Measurements from ENCODE around the gene LRRN3.

LRRN3 gene

DNA sequence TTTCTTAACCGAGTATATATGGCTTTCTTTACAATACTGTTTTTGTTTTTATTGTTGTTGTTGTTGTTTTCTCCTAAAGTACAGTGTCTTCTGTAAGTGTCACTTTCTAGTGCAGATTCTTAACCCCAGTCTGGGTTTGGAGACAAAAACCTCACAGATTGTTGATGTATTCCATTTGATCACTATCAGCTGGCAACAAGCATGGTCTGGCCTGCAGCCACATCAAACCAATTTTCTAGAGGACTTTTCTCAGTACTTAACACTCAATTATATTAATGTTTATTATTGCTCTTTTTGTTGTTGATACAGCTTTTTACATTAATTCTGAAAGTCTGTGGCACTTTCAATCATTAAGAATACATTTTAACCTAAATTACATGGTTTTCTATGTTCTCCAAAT, 17.1 kb downstream of the LRRN3 start:
- no peak for DNase-seq

DNA sequence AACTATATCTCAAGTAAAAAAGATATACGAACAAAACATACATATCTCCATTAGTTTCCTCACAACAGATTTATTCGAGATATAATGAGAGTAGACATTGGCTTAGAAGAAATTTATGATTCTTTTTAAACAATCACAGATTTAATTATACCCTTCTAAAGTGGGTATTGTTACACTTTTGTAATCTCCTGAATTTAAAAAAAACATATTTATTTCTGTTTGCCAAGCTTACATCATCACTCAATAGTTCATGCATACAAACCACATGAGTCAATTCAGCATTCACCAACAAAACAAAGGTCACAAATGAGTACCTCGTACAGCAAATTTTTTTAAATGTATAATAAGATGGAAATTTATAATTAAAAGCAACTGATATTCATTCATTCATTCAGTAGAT, 17.6 kb downstream of the LRRN3 start:
- DNase-seq: no peak

DNA sequence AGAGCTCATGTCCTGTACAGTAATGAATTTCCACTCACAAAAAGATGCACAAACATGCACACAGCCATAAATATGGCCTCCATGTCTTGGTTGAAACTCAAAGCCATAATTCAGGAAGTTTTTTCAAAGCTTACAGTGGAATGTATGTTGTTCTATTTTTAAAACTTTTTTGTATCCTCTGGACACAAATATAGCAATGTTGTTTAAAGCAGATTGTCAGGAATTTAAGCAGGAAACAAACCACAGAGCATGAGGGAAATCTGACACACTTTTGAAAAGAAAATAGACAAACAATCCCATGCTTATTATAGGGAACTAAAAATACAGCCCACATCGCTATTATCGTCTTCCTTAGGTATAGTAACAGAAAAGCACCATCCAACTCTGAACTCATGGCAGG, 21.5 kb downstream of the LRRN3 start:
- DNase-seq: no peak

DNA sequence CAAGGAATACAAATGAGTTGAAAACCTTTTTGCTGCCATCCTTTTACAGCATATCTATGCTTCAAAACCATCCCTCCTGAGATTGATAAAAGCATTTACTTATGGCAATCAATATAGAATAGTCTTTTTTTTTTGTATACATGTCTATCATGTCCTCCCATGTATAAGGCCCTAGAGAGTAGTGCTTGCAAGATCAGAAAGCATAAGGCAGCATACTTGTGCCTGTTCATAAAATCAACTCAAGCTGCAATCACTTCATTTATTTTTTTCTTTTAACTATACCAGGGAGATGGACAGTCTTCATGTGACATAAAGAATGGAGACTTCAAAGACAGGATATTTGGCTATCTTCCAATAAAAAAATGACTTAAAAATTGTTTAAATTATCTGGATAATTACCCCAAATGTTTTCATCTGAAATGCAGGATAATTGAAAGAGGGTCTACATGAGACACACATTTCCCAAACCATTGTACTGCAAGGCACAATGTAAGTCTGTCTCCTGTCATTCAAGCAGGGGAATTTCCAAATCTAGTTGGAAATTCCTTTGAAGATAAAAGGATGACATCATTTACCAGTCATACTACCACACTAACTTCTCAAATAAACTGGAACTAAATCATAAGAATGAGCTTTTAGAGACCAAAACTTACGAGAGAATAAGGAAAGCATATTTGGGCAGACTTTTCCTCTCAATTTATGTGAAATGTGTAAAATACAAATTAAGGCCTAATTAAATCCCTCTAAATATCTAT, 22.5 kb downstream of the LRRN3 start:
- no peak for DNase-seq

DNA sequence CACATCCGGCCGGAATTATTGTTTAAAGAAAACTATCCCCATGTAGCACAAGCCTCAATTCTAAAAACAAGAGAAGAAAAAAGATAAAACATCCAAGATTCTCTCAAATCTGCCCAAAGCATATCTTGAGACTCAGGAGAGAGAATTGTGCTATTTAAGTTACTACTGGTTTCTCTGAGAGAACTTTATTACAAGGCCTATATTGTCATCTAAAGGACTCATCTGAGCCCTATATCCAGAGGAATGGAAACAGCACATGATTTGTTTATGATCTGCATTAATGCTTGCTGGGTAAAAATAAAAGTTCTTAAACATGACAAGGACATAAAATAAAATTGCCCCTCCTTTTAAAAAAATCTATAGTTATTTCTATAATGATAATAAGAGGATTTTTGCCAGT, 25.0 kb downstream of the LRRN3 start:
- no peak for DNase-seq

DNA sequence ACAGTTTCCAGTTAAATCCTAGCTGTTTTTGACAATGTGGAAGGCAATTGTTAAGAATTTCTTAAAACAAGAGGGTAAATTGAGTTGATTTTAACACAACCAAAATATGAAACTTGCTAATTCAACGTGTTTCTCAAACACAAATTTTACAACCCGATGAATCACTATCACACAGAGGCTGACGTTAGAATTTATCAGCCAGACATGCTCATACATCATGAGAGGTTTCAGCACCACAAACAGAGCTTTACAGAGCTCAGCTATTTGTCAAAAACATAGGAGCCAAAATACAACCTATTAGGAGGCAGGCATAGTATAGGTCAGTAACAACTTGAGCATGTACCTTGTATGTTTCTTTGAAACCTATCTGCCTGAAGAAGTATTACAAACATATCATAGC, 36.1 kb downstream of the LRRN3 start:
- no peak for DNase-seq

DNA sequence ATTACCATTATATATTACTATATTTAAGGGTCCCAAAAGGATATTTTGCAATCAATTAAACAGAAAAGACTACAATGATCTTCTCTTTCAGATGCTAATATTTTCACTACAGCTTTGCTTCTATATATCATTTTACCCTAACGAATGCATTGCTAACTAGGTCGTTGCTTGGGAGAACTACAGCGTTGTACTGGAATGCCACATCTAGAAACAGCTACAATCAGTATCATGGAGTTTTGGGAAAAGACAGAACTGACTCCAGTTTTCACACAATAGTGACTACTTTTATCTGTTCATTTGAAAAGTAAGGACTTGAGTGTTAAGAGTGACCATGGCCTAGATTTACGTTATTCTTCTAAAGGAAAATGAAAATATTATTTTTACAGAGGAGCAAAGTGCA, 38.5 kb downstream of the LRRN3 start:
- no peak for DNase-seq

DNA sequence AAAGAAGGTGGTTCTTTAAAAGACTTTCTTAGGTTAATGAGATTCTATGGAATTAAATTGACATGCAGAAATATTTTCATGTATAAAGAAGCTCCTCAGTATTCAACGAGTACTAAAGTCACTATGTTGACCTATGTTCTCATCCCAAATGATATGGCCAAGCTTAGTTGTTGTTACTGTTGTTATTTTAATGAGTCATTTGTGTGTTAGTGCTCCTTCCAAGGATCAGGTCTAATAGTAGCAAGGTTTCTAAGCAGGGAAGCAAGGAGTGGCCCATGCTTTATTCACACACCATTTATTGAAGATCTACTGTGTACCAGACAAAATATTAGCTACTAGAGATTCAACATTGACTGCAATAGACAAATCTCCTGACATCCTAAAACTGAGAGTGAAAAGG, 41.9 kb downstream of the LRRN3 start:
- DNase-seq: no peak

DNA sequence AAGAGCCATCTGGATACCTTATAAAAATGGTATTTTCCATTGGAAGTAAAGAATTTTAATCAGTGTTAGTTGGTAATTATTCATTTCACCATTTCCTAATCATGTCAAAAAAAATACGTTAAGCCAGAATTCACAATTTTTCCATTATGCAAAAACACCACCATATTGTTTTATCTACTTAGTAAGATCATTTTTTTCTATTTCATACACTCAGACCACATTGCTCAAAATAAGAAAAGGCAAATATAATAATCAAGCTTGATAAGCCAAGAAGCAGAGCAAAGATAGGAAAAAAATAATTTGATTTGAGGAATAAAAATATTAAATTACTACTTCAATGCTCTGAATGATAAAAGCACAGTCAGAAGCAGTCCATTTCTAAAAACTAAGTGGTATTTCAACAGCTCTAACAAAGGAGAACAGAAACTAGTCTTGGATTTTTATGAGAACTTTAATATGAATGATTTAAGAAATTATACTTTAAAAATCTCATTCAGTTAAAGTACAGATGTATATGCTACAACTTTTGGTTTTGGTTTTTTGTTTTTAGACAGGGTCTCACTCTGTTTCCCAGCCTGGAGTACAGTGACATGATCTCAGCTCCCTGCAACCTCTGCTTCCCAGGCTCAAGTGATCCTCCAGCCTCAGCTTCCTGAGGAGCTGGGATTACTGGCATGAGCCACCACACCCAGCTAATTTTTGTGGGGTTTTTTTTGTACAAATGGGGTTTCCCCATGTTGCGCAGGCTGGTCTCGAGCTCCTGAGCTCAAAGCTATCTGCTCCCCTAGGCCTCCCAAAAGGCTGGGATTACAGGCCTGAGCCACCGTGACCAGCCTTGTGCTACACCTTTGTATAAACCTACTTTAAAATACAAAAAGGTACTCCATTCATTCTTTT, 46.6 kb downstream of the LRRN3 start:
- no peak for DNase-seq

DNA sequence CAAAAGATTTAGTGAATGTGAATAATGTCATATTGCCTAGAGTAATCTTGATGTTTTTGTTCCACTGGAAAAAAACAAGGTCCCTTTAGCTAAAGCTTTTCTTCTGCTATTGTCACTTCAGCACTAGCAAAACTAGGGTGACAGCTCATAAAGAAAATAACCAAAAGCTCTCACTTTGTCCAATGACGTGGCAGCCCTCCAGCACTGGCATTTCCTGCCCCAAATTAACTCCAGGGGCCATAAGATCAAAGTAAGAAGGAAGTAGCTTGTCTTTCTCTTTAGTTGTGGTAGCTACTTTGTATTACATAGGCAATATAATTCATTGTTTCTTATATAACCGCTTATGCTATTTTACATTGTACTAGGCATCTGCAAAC, 47.3 kb downstream of the LRRN3 start:
- peak; percentile 33 for DNase-seq

DNA sequence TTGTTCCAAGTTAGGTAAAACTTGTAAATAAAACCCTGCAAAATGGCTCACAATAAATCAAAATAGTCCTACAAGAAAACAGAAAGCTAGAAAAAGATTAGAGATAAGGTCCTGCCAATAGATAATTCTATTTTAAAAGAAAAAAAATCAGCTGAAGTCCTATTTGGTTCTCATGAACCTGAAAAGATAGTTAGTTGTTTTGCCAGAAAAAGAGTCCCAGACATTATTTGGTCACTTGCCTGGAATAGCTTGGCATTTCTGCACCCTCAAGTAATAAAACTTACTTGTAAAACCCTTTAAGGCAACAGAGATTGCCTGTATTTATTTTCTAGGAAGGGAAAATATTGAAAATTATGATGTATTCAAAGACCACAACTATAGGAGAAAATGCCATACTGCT, 47.7 kb downstream of the LRRN3 start:
- no peak for DNase-seq

DNA sequence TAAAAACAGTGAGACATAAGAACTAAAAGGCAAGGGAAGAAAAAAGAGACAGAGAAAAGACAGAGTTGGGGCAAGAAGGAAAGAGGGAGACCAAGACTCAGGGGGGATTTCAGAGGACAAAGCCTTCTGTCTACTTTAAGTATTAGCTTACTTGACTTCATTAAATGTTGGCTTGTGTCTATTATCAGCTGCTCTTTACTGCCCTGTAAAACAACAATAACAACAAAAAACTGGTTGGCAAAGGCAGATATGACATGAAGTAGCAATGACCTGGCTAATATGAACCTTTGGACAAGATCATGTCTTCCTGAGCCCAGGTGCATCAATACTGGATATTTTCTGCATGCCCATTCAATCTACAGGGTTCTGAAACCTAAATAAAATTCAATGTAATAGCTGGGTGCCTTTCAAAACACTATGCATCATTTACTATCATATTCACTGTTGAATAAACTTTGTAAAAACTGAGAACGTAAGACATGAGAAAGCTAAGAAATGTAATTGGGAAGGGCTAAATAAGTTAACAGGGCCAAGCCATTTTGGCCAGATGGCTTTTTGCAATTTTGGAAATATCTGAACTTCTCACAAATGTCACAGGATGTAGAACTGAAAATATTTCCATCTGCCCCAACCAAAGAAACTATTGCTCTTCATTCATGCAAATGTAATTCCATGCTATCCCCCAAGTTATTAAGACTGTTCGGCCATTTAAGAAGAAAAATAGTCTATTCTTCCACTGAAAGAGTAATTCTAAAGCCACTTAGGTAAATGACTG, 49.4 kb downstream of the LRRN3 start:
- DNase-seq: no peak

DNA sequence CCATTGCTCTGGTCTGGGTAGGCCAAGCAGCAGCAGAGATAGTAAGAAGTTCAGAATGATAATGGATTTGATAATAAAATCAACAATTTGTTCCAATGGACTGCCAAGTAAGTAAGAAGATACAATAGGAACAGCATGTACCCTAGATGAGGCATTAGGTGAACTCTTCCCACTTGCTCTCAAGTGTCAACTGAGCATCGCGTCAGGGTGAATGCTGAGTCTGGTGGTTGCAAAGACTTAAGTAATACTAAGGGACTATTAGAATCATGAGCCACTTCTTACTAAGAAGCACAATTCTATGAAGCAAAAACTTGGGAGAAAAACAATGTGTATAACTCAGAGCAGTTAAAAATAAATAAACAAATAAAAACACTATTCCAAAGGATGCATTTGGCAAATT, 54.5 kb downstream of the LRRN3 start:
- DNase-seq: no peak

DNA sequence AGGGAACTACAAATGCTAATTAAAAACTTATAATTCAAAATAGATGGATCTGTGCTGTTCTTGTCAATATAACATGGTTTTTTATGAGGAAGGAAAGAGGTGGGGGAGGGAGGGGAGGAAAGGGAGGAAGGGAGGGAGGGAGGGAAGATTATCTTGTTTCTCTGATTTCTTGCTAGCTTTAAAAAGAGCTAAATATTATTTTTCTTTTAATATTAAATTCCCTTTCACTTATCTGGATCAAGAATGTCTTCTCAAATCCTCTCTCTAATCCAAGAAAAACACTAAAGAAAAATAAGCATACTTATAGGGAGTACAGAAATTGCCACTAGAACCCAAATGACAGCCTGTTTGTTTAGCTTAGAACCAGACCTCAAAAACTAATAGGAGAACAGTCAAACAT, 55.2 kb downstream of the LRRN3 start:
- no peak for DNase-seq

DNA sequence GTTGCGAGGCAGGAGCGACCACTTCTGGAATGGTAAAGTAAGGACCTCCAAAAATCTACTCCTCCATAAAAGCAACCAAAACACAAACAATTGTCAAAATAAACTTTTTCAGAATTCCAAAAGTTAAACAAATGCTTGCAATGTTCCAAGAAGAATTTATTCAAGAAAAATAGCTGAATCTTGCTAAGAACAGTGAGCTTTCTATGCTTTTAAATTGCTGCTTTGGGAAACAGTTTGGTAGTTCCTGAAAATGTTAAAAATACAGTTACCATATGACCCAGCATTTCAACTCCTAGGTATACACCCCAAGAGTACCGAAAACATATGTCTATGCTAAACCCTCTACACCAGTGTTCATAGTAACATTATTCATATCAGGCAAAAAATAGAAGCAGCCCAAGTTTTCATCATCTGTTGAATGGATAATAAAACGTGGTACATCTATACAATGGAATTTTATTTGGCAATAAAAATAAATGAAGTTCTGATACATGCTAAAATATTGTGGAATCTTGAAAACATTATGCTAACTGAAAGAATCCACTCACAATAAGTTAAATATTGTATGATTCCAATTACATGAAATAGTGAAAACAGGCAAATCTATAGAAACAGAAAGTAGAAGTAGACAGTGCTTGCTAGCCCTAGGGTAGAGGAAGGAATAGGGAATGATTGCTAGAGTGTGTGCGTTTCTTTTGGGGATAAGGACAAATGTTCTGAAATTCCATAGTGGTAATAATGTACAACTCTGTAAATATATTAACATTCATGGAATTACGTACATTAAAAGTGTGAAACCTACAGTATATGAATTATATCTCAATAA, 57.0 kb downstream of the LRRN3 start:
- no peak for DNase-seq

DNA sequence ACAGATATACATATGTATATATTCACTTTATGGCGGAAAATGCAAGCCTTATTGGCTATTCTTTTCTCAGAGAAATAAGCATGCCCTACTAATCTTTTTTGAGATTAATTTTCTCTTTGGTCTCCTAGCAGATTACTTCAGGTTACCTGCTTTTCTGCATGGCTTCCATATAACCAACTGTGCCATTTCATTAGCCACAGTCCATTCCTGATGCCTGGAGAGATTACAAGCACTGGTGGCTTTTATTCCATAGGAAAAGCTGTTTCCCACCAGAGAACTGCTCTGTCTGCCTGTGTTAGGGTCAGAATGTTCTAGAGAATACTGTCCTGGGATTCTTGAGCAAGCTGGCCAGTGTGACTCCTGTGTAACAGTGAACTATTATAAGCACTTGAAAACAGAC, 59.8 kb downstream of the LRRN3 start:
- DNase-seq: no peak

DNA sequence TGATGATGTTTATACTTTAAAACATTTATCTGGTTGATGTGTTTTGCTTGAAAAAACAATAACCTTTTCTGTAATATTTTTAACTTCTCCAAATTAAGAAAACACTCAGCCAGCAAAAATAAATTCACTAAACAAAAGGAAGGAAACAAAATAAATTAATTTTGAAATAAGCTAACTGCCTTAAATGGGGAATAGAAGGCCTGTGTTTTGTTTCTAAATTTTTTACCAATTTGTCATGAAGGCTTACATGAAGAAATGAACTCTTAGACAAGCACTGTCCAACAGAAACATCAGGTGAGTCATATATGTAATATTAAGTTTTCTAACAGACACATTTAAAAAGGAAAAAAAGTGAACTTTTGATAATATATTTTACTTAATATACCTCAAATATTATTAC, 68.5 kb downstream of the LRRN3 start:
- no peak for DNase-seq

DNA sequence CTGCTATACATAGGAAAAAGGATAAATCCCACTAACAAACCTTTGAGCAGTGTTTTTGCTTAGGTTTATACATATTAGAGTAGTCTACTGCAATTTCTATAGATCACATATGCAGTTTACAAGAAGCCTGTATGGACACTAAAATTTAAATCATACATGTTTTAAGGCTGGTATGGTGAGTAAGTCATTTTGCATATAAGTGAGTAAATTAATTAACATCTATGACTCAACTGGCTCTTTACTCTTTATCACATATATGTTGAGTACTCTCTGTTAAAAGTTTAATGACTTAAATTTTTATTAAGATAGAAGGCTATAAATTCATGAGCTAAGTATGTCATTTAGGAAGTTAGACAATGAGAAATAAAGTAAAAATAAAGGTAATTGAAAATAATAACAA, 69.4 kb downstream of the LRRN3 start:
- no peak for DNase-seq

DNA sequence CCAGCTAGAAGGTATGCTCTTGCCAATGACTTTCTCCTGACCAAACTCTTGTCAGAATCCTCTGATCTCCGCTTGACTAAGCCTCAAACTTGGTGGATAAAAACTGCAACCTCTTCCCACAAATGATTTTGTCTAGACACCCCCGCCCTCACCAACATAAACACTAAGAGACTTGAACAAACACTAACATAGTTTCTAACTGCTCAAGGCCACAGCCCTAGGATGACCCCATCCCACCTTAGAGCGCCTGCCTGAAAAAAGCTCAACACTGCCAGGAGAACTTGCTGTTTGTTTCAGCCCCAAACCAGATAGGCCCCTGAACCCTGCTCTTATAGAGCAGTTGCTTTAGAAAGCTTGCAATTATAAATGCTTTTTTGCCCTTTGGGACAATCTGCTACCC, 71.8 kb downstream of the LRRN3 start:
- DNase-seq: no peak

DNA sequence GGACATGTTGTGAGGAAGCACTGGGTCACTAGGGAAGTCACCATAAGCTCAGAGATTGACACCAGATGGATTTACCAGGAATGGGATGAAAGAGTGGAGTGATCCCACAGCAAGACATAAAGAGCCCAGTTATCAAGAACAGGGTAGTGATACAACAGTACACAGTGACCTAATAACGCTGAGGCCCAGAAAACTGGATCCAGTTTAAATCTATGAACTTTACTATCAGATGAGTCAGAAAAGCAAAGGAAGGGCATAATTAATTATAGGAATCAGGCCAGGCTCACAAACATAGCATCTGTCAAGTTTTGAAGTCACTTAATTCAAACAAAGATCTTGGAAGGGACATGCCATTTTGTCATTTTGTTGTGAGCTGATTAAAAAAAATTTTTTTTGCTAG, 73.5 kb downstream of the LRRN3 start:
- DNase-seq: no peak

DNA sequence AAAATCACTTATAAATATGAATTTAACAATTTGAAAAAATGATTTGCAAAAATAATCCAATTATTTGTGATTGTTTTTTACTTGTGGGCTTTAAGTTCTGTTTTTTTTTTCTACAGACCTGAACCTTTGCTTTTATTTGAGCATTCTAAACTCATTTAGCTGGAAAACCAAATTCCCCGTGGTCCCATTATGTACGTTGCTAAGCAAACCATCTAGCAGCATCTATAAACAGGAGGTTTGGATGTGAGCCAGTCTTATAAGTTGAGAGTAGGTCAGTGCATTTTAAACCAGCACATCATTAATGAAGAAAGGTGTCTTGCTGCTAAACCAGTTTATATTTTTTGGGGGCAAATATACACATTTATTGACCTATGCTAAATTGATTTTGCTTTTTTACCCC, 77.3 kb downstream of the LRRN3 start:
- DNase-seq: no peak

DNA sequence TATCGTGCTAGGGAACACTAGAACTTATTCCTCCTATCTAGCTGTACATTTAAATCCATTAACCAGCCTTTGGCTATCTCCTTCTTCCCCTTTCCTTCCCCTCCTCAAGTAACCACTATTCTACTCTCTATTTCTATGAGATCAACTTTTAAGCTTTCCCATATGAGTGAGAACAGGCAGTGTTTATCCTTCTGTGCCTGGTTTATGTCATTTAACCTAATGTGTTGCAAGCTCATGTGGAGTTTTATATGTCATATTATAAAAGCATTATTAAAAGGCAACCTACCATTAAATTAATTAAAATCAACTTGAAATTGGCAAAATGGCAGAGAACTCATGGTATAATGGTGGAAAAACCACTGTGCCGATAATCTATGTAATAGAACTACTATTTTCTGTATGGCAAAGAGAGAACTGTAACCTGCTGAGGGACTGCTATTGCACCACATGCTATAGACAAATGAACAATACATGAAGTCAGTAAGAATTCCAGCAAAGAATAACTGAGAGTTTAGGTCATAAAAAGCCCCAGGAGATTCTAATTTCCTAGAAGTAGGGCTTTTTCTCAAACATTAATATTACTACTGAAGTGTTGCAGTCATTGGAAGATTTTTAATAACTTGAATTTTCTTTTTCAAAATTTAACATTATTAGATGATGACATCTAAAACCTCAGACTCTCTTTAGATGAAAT, 81.8 kb downstream of the LRRN3 start:
- DNase-seq: no peak

All from activated gamma-delta T cell treated with Interleukin-2 at 50 U/mL for 16 hours (primary cell).